Right renal cortex interstitium (tissue), 3 donors: ENCODE measurements around the gene TP53BP1. TPM values are rescaled to one million over a fixed set of nuclear protein-coding genes. Genes with fewer than 3 reads are reported as not detected.
A peak's percentile ranks its signal among the peaks of the same experiment; 100 is the strongest.
"Not testable (repeated sequence)": the region's sequence is repeated elsewhere in the genome, so short reads cannot be mapped to it uniquely, and the experiment has no call there.

Source experiments
- DNase-seq, 3 donors: peaks; one replicate each; pipeline ENCODE4 v3.0.0-alpha.2; 2013; ENCODE audit warnings: low read depth in 3 of 3, low spot score in 2 of 3
- polyA plus RNA-seq, 3 donors: library from polyadenylated mRNA; unstranded; fragments of 120-200 nt; gene quantifications; one replicate each; pipeline ENCODE4 v1.2.1, GENCODE V29; 2013; ENCODE audit not compliant: insufficient read length in 3 of 3

The TP53BP1 gene
- polyA plus RNA-seq: 10 to 100 TPM; 72.8 to 87.3 (median 77.7) TPM

- DNase-seq: peak in 2 of 3 donors; percentile 87 to 92
Measured at GRCh38 chr15:43492673-43493601, at the start of gene TP53BP1. TP53BP1 (minus strand) TSS chr15:43493156; CDS start chr15:43493043, 113 bp downstream.

GRCh38 chr15:43541785-43542184 lies 48.8 kb upstream of the TP53BP1 start:
- no peak for DNase-seq

- DNase-seq: no peak
Measured at GRCh38 chr15:43538091-43538490, 45.1 kb upstream of the TP53BP1 start.

- no peak for DNase-seq
Measured at GRCh38 chr15:43534897-43535296, 41.9 kb upstream of the TP53BP1 start.

- DNase-seq: not testable (repeated sequence)
Measured at GRCh38 chr15:43532826-43533225, 39.9 kb upstream of the TP53BP1 start.

- DNase-seq: peak in 2 of 3 donors; percentile 10 to 30
Measured at GRCh38 chr15:43531018-43531670, 38.2 kb upstream of the TP53BP1 start.

DNA sequence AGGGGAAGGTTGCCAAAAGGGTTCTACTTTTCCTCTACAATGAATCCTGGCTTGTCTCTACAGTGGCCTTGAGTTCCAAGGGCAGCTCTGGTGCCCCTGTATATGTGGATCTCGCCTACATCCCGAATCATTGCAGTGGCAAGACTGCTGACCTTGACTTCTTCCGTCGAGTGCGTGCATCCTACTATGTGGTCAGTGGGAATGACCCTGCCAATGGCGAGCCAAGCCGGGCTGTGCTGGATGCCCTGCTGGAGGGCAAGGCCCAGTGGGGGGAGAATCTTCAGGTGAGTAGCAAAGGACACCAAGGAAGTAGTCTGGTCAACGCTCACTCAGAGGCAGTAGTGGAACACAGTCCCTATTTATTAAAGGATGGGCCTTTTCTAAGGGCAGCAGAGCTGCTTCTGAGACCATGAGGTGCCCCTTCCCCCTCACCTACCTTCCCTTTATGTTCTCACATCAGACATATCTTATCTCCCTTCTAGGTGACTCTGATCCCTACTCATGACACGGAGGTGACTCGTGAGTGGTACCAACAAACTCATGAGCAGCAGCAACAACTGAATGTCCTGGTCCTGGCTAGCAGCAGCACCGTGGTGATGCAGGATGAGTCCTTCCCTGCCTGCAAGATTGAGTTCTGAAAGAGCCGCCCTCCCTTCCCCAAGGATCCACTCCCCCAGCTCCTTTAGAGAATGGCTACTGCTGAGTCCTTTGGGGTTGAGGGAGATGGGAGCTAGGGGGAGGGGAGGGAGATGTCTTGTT lies 36.8 kb upstream of the TP53BP1 start:
- DNase-seq: no peak

DNA sequence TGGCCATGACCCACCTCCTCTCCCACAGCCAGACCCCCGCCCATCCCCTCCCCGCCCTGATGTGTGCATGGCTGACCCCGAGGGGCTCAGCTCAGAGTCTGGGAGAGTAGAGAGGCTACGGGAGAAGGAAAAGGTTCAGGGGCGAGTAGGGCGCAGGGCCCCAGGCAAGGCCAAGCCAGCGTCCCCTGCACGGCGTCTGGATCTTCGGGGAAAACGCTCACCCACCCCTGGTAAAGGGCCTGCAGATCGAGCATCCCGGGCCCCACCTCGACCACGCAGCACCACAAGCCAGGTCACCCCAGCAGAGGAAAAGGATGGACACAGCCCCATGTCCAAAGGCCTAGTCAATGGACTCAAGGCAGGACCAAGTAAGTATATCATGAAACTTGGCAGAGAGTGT lies 36.2 kb upstream of the TP53BP1 start:
- DNase-seq: no peak

GRCh38 chr15:43528542-43529007 lies 35.6 kb upstream of the TP53BP1 start:
- DNase-seq: no peak

DNA sequence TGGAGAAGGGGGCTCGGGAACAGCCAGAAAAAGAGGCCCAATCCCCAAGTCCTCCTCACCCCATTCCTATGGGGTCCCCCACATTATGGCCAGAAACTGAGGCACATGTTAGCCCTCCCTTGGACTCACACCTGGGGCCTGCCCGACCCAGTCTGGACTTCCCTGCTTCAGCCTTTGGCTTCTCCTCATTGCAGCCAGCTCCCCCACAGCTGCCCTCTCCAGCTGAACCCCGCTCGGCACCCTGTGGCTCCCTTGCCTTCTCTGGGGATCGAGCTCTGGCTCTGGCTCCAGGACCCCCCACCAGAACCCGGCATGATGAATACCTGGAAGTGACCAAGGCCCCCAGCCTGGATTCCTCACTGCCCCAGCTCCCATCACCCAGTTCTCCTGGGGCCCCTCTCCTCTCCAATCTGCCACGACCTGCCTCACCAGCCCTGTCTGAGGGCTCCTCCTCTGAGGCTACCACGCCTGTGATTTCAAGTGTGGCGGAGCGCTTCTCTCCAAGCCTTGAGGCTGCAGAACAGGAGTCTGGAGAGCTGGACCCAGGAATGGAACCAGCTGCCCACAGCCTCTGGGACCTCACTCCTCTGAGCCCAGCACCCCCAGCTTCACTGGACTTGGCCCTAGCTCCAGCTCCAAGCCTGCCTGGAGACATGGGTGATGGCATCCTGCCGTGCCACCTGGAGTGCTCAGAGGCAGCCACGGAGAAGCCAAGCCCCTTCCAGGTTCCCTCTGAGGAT lies 35.0 kb upstream of the TP53BP1 start:
- no peak for DNase-seq

DNA sequence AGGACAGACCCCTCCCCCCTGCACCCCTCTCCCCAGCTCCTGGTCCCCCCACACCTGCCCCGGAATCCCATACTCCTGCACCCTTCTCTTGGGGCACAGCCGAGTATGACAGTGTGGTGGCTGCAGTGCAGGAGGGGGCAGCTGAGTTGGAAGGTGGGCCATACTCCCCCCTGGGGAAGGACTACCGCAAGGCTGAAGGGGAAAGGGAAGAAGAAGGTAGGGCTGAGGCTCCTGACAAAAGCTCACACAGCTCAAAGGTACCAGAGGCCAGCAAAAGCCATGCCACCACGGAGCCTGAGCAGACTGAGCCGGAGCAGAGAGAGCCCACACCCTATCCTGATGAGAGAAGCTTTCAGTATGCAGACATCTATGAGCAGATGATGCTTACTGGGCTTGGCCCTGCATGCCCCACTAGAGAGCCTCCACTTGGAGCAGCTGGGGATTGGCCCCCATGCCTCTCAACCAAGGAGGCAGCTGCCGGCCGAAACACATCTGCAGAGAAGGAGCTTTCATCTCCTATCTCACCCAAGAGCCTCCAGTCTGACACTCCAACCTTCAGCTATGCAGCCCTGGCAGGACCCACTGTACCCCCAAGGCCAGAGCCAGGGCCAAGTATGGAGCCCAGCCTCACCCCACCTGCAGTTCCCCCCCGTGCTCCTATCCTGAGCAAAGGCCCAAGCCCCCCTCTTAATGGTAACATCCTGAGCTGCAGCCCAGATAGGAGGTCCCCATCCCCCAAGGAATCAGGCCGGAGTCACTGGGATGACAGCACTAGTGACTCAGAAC lies 34.3 kb upstream of the TP53BP1 start:
- DNase-seq: no peak

DNA sequence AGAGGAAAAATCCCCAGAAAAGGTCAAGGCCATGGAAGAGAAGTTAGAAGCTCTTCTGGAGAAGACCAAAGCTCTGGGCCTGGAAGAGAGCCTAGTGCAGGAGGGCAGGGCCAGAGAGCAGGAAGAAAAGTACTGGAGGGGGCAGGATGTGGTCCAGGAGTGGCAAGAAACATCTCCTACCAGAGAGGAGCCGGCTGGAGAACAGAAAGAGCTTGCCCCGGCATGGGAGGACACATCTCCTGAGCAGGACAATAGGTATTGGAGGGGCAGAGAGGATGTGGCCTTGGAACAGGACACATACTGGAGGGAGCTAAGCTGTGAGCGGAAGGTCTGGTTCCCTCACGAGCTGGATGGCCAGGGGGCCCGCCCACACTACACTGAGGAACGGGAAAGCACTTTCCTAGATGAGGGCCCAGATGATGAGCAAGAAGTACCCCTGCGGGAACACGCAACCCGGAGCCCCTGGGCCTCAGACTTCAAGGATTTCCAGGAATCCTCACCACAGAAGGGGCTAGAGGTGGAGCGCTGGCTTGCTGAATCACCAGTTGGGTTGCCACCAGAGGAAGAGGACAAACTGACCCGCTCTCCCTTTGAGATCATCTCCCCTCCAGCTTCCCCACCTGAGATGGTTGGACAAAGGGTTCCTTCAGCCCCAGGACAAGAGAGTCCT lies 33.4 kb upstream of the TP53BP1 start:
- DNase-seq: no peak

GRCh38 chr15:43525131-43525530 lies 32.2 kb upstream of the TP53BP1 start:
- DNase-seq: no peak

DNA sequence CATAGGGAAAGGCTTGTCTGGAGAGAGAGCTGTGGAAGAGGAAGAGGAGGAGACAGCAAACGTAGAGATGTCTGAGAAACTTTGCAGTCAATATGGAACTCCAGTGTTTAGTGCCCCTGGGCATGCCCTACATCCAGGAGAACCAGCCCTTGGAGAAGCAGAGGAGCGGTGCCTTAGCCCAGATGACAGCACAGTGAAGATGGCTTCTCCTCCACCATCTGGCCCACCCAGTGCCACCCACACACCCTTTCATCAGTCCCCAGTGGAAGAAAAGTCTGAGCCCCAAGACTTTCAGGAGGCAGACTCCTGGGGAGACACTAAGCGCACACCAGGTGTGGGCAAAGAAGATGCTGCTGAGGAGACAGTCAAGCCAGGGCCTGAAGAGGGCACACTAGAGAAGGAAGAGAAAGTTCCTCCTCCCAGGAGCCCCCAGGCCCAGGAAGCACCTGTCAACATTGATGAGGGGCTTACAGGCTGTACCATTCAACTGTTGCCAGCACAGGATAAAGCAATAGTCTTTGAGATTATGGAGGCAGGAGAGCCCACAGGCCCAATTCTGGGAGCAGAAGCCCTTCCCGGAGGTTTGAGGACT lies 31.4 kb upstream of the TP53BP1 start:
- no peak for DNase-seq

- no peak for DNase-seq
Measured at GRCh38 chr15:43523646-43524045, 30.7 kb upstream of the TP53BP1 start.

- no peak for DNase-seq
Measured at GRCh38 chr15:43522247-43522646, 29.3 kb upstream of the TP53BP1 start.

DNA sequence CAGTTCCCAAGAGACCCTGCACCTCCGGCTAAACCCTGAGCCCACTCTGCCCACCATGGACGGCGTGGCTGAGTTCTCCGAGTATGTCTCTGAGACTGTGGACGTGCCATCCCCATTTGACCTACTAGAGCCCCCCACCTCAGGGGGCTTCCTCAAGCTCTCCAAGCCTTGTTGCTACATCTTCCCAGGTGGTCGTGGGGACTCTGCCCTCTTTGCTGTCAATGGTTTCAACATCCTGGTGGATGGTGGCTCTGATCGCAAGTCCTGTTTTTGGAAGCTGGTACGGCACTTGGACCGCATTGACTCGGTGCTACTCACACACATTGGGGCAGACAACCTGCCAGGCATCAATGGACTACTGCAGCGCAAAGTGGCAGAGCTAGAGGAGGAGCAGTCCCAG lies 28.5 kb upstream of the TP53BP1 start:
- no peak for DNase-seq

DNA sequence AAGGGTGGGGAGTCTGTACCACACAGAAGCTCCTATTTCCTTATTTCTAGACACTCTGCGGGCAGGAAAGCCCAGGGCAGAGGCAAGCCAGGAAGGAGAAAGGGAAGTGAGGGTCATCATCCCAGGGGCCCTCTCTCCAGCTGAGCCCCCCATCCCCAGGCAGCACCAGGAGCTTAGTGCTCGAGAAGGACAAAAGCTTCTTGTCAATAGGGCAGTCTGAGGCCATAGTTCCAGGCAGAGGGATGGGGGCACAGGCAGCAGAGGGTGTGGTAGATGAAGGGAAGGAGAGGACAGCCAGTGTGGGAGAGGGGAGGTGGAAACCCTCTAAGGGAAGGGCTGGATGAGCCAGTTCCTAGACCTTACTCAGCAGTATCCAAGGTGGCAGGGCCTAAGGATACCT lies 27.2 kb upstream of the TP53BP1 start:
- DNase-seq: no peak

DNA sequence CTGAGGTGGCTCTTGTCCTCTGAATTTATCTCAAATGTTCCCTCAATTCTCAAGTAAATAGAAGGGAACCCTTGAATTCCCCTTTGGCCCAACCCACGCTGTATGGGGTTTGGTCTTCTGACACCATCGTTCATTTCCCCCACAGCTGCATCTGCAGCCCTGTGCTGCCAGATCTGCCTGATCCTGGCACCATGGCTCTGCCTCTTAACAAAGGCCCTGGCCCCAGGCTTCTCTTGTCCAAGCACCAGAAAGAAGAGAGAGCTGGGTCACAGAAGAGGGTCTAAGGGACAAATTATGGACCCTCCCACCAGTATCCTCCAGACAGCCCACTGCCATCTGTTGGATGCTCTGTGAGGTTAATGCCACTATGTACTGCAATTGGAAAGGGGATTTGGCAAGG lies 26.2 kb upstream of the TP53BP1 start:
- DNase-seq: no peak
